HG03280 (cell line): ENCODE measurements around the gene LAGE3.

Experiments
- ATAC-seq: cut with Tn5 transposase; IDR thresholded peaks from one replicate; pipeline ENCODE4 v1.9.1; 2021; ENCODE audit warnings: mild to moderate bottlenecking, moderate library complexity; ENCODE audit not compliant: unreplicated experiment

The LAGE3 gene

GRCh38 chrX:154458954-154459778 is 19.9 kb downstream of the LAGE3 start:
- ATAC-seq = no peak

- ATAC-seq = peak; percentile 65
These were observed 20.7 kb downstream of the LAGE3 start, which contains the start of gene PLXNA3 for GRCh38 chrX:154458116-154458953. PLXNA3 (plus strand) TSS chrX:154458281; CDS start chrX:154460184, 1,903 bp downstream.

- ATAC-seq = peak; percentile 65
These were observed 21.5 kb downstream of the LAGE3 start for GRCh38 chrX:154457491-154458115.

GRCh38 chrX:154452823-154453222 is 26.3 kb downstream of the LAGE3 start:
- ATAC-seq = no peak

- no peak for ATAC-seq
These were observed 28.8 kb downstream of the LAGE3 start for GRCh38 chrX:154450312-154450711.

GRCh38 chrX:154449618-154450017 is 29.5 kb downstream of the LAGE3 start:
- no peak for ATAC-seq

GRCh38 chrX:154448484-154448883 is 30.6 kb downstream of the LAGE3 start:
- no peak for ATAC-seq

GRCh38 chrX:154446430-154446829 is 32.7 kb downstream of the LAGE3 start:
- no peak for ATAC-seq

GRCh38 chrX:154445776-154446175 is 33.3 kb downstream of the LAGE3 start:
- no peak for ATAC-seq

- no peak for ATAC-seq
These were observed 34.3 kb downstream of the LAGE3 start for GRCh38 chrX:154444755-154445246.

GRCh38 chrX:154443992-154444754 is 34.9 kb downstream of the LAGE3 start, which contains the start of gene FAM50A:
FAM50A (plus strand) TSS chrX:154444141; CDS start chrX:154444236, 95 bp downstream.
- peak; percentile 91 for ATAC-seq

- ATAC-seq = peak; percentile 6
These were observed 35.6 kb downstream of the LAGE3 start for GRCh38 chrX:154443479-154443910.

GRCh38 chrX:154441984-154442707 is 36.9 kb downstream of the LAGE3 start:
- ATAC-seq = no peak

- ATAC-seq = no peak
These were observed 37.5 kb downstream of the LAGE3 start for GRCh38 chrX:154441564-154441963.

- ATAC-seq = no peak
These were observed 38.3 kb downstream of the LAGE3 start for GRCh38 chrX:154440623-154441357.

GRCh38 chrX:154439841-154440240 is 39.2 kb downstream of the LAGE3 start:
- no peak for ATAC-seq

- ATAC-seq = no peak
These were observed 40.8 kb downstream of the LAGE3 start for GRCh38 chrX:154437971-154438893.
